NT2/D1 (cell line): ENCODE measurements around the gene IGLON5.

Experiments
- SUZ12 ChIP-seq: IDR thresholded peaks from 2 replicates; pipeline ENCODE4 v1.6.1; 2011; ENCODE audit not compliant: insufficient read length, insufficient read depth; ENCODE audit errors: extremely low read depth
- YY1 ChIP-seq: IDR thresholded peaks from 2 replicates; pipeline ENCODE4 v1.6.1; 2011; ENCODE audit not compliant: insufficient read length, insufficient read depth
- ZNF274 ChIP-seq: IDR thresholded peaks from 2 replicates; pipeline ENCODE4 v1.6.1; 2011; ENCODE audit warnings: mild to moderate bottlenecking, low read depth, low read length

DNA sequence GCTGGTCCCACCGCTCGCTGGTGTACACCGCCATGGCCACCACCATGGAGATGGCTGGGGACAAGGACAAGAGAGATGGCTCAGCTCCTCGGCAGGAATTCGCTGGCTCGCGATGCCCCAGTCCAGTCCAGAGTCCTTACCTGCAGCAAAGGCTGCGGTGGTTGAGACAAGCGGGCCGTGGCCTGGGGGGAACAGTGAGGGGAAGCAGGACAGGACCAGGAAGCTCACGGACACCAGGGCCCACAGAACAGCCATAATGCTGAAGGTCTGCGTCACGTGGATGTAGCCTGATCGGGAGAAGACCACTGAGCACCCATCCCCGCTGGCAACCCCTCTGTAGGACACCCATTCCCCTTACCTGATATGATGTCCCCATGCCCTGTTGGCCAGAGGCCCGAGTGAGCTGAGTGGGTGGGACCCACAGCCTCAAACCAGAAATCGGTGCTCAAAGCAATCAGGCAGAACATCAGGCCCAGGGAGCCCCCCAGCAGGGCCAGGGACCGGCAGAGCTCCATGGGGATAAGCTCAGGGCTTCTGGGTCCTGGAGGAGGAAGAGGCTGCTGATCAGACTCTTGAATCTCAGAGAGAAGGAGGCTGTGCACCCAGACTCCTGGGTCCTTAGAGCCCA, 60.7 kb downstream of the IGLON5 start:
- TF ChIP-seq YY1 (no peak), ZNF274 (no peak), SUZ12 (no peak)
